Activated CD4-positive, alpha-beta T cell treated with anti-CD3 and anti-CD28 coated beads, Interleukin-2, amount 10 ng/mL, durations not matched to agents 7 days and 5 days (primary cell): Measurements from ENCODE around the gene OR2AG1. TPM values are rescaled to one million over a fixed set of nuclear protein-coding genes. Genes with fewer than 3 reads are reported as not detected.
A peak's percentile ranks its signal among the peaks of the same experiment; 100 is the strongest.

Source experiments
- CTCF ChIA-PET: fragments of 350-600 bp; sonication (Branson Sonifier 250); formaldehyde crosslinking; loops from one replicate; lab custom pipeline; 2021; ENCODE audit warnings: antibody characterized with exemption; lab: Charles Lee
- POLR2A ChIA-PET: fragments of 350-600 bp; sonication (Branson Sonifier 250); formaldehyde crosslinking; loops from one replicate; lab custom pipeline; 2021; ENCODE audit warnings: antibody characterized with exemption; lab: Charles Lee
- DNase-seq: peaks from one replicate; pipeline ENCODE4 v3.0.0-alpha.2; 2020
- H3K27ac Mint-ChIP-seq: one replicate; pipeline ENCODE4 v1.8.0; 2021; ENCODE audit warnings: mild to moderate bottlenecking, moderate library complexity, mixed read lengths
- H3K27me3 Mint-ChIP-seq: one replicate; pipeline ENCODE4 v1.8.0; 2021; ENCODE audit warnings: mixed read lengths
- H3K36me3 Mint-ChIP-seq: one replicate; pipeline ENCODE4 v1.8.0; 2021; ENCODE audit warnings: low read depth, mixed read lengths
- H3K4me1 Mint-ChIP-seq: one replicate; pipeline ENCODE4 v1.8.0; 2021; ENCODE audit warnings: mixed read lengths
- H3K4me3 Mint-ChIP-seq: one replicate; pipeline ENCODE4 v1.8.0; 2021; ENCODE audit warnings: mild to moderate bottlenecking, moderate library complexity, mixed read lengths
- H3K9me3 Mint-ChIP-seq: one replicate; pipeline ENCODE4 v1.8.0; 2021; ENCODE audit warnings: mixed read lengths
- total RNA-seq, 2 experiments: library from RNA; stranded (reverse); gene quantifications; one replicate each; pipeline ENCODE4 v1.2.3, GENCODE V29; 2021

Gene OR2AG1
- total RNA-seq, 2 experiments from 2014 or later = not detected

DNA sequence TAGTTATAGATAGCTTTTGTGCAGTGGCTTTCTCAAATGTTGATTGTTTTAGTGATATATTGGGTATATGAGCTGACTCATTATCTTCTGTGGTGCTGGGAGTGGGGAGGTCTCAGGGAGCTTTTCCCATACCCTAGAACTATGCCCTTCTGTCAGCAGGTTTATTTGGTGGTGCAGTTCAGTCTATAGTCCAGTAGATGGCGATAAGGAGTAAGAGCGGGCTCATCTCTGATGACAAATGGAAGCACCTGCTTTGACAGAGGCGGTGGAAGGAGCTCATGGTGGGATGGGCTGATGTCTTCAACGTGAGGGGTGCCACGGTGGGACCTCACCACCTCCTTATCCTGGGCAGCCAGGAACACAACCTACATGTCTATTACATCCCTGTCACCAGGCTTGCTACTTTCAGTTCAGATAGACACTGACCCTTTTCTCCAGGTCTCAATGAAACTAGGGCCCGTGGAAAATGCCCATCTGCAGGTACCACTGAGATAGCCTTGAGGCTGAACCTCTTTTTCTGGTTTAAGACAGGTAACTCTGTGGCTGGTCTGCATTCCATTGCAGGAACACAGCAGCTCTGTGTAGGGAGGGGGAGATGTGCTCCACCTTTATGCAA is 29.7 kb downstream of the OR2AG1 start:
- Mint-ChIP-seq H3K9me3 (no peaks in the 10 kb centered on the region), H3K4me1 (no peaks in the 10 kb centered on the region), H3K27me3 (peaks cover 32% of the 10 kb centered on the region), H3K36me3 (no peaks in the 10 kb centered on the region), H3K4me3 (no peak overlapping the region), H3K27ac (no peak overlapping the region)
- CTCF ChIA-PET = interaction anchor here (0.5 to 1.4 kb wide), 6 partner anchors 12 to 297 kb away, joined by 3 to 7 read pairs (median 3); partner anchors contain the start of gene OR6A2
- DNase-seq = peak; percentile 41
- POLR2A ChIA-PET = interaction anchor here (0.6 kb wide), 1 partner anchor 423 kb away, joined by 3 read pairs; no protein-coding TSS in a partner anchor

GRCh38 chr11:6813656-6814055 is 30.8 kb downstream of the OR2AG1 start:
- POLR2A ChIA-PET = no interaction called here
- no peaks in the 10 kb centered on the region for H3K4me1 Mint-ChIP-seq
- H3K27ac Mint-ChIP-seq = no peak overlapping the region
- no peaks in the 10 kb centered on the region for H3K9me3 Mint-ChIP-seq
- no peak for DNase-seq
- H3K36me3 Mint-ChIP-seq = no peaks in the 10 kb centered on the region
- H3K27me3 Mint-ChIP-seq = peaks cover 22% of the 10 kb centered on the region
- CTCF ChIA-PET = interaction anchor here (1.1 kb wide), 1 partner anchor 14 kb away, joined by 3 read pairs; the partner anchor contains the start of gene OR6A2
- no peak overlapping the region for H3K4me3 Mint-ChIP-seq

- CTCF ChIA-PET = no interaction called here
- H3K9me3 Mint-ChIP-seq = no peaks in the 10 kb centered on the region
- no peaks in the 10 kb centered on the region for H3K4me1 Mint-ChIP-seq
- POLR2A ChIA-PET = no interaction called here
- no peaks in the 10 kb centered on the region for H3K36me3 Mint-ChIP-seq
- no peak overlapping the region for H3K4me3 Mint-ChIP-seq
- no peak for DNase-seq
- peaks cover 4% of the 10 kb centered on the region for H3K27me3 Mint-ChIP-seq
- H3K27ac Mint-ChIP-seq = no peak overlapping the region
Measured at GRCh38 chr11:6817694-6818093, 34.9 kb downstream of the OR2AG1 start.

DNA sequence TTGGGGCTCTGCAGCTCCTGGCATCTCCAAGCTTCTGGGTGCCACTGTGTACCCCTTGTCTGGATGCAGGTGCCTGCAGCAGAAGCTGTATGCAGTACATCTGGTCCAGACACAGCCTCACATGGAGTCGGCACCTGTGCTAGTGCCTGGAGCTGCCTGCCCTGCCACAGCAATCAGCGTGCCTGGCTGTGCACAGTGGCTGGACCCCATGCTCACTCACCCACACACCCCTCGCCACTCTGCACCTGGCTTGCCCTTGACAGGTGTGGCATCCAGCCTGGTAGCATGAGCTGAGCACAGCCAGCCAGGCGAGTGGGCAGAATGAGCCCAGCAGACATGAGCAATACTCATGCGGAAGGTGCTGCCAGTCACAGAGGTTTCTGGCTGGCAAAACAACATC is 36.1 kb downstream of the OR2AG1 start:
- H3K4me3 Mint-ChIP-seq = no peak overlapping the region
- H3K27me3 Mint-ChIP-seq = peaks cover 4% of the 10 kb centered on the region
- CTCF ChIA-PET = no interaction called here

DNA sequence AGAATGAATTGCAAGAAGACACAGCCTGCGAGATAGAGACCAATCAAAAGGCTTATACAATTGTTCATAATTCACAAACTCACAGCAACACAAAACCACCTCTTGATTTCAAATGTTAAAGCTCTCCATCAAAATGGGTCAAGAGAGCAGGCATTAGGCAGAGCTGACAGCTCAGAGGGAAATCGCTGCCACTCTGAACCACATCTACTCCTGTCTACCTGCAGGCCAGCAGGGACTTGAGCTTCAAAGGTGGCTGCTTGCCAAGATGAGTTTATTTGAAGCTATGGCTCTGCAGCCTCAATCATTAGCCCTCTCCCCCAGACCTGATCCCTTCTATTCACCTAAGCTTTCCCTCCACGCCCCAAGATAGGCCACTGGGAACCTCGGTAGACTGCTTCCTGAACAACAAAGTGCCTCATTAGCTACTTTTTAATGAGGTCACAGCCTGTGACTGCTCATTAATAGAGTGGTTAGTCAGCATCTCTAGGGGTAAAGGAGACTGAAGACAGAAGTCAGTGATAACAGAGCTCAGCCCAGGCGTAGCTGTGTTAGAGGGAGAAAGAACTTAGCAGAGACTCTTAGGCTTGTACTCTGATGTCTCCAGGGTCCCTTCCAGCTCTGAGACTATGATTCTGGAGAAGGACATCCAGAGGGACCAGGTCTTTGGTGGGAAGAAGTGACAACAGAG is 41.5 kb downstream of the OR2AG1 start:
- Mint-ChIP-seq H3K4me3 (no peak overlapping the region), H3K36me3 (no peaks in the 10 kb centered on the region), H3K4me1 (no peaks in the 10 kb centered on the region), H3K9me3 (no peaks in the 10 kb centered on the region), H3K27ac (no peak overlapping the region), H3K27me3 (peaks cover 2% of the 10 kb centered on the region)
- POLR2A ChIA-PET = interaction anchor here (0.5 kb wide), 1 partner anchor 1200 kb away, joined by 3 read pairs; no protein-coding TSS in a partner anchor
- CTCF ChIA-PET = interaction anchor here (1.3 kb wide), 1 partner anchor 12 kb away, joined by 7 read pairs; no protein-coding TSS in a partner anchor
- DNase-seq = no peak

More for the DNA sequence above, 36.1 kb downstream of the OR2AG1 start:
- Mint-ChIP-seq H3K4me1 (no peaks in the 10 kb centered on the region), H3K27ac (no peak overlapping the region), H3K36me3 (no peaks in the 10 kb centered on the region), H3K9me3 (no peaks in the 10 kb centered on the region)
- POLR2A ChIA-PET = no interaction called here
- DNase-seq = no peak

GRCh38 chr11:6825231-6825744 is 42.5 kb downstream of the OR2AG1 start:
- ChIA-PET CTCF (no interaction called here), POLR2A (no interaction called here)
- Mint-ChIP-seq H3K36me3 (no peaks in the 10 kb centered on the region), H3K27me3 (peaks cover 2% of the 10 kb centered on the region), H3K27ac (no peak overlapping the region), H3K4me3 (no peak overlapping the region), H3K9me3 (no peaks in the 10 kb centered on the region), H3K4me1 (no peaks in the 10 kb centered on the region)
- no peak for DNase-seq

DNA sequence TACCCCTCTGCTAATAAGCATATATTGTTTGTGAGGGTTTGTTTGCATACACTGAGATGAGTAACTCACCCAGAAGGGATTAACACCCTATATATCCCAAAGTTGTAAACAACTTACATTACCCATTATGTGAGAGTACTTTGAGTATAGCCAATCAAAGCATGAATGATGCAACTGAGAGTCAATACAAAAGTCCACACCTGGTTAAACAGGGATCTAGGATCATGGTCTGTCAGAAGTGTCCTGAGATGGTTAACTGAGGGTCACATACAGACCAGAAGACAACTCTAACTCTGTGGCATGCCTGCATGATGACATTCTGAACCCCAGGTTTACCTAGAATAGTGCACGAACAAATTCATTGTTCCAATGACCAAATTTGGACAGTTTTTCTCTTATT is 45.3 kb downstream of the OR2AG1 start:
- no peak for DNase-seq
- no peaks in the 10 kb centered on the region for H3K27me3 Mint-ChIP-seq
- ChIA-PET POLR2A (no interaction called here), CTCF (no interaction called here)
- no peaks in the 10 kb centered on the region for H3K4me1 Mint-ChIP-seq
- H3K4me3 Mint-ChIP-seq = no peak overlapping the region
- H3K27ac Mint-ChIP-seq = no peak overlapping the region
- H3K9me3 Mint-ChIP-seq = no peaks in the 10 kb centered on the region
- no peaks in the 10 kb centered on the region for H3K36me3 Mint-ChIP-seq

- no peak overlapping the region for H3K27ac Mint-ChIP-seq
- H3K4me3 Mint-ChIP-seq = no peak overlapping the region
- POLR2A ChIA-PET = no interaction called here
- no peaks in the 10 kb centered on the region for H3K9me3 Mint-ChIP-seq
- H3K36me3 Mint-ChIP-seq = no peaks in the 10 kb centered on the region
- H3K27me3 Mint-ChIP-seq = peaks cover 6% of the 10 kb centered on the region
- no peak for DNase-seq
- CTCF ChIA-PET = interaction anchor here (1.0 kb wide), 1 partner anchor 29 kb away, joined by 3 read pairs; the partner anchor contains the start of gene OR10A2
- no peaks in the 10 kb centered on the region for H3K4me1 Mint-ChIP-seq
Measured at GRCh38 chr11:6833356-6833755, 50.5 kb downstream of the OR2AG1 start.

GRCh38 chr11:6834021-6834420 is 51.2 kb downstream of the OR2AG1 start:
- no peak overlapping the region for H3K4me3 Mint-ChIP-seq
- ChIA-PET CTCF (interaction anchor here (1.0 kb wide), 1 partner anchor 29 kb away, joined by 3 read pairs; the partner anchor contains the start of gene OR10A2), POLR2A (interaction anchor here (0.7 kb wide), 1 partner anchor 637 kb away, joined by 3 read pairs; no protein-coding TSS in a partner anchor)
- no peaks in the 10 kb centered on the region for H3K4me1 Mint-ChIP-seq
- DNase-seq = no peak
- H3K9me3 Mint-ChIP-seq = no peaks in the 10 kb centered on the region
- H3K27ac Mint-ChIP-seq = no peak overlapping the region
- peaks cover 6% of the 10 kb centered on the region for H3K27me3 Mint-ChIP-seq
- H3K36me3 Mint-ChIP-seq = no peaks in the 10 kb centered on the region

Other genes starting within 250 kb of the OR2AG1 start
- 10 to 100 TPM; 23.0 to 27.1 TPM for gene RRP8, start 179.4 kb upstream of the OR2AG1 start, total RNA-seq
- 100 to 1,000 TPM; 155 to 163 TPM for gene ILK, start 179.2 kb upstream of the OR2AG1 start, total RNA-seq
- 100 to 1,000 TPM; 138 to 156 TPM for gene TAF10, start 170.8 kb upstream of the OR2AG1 start, total RNA-seq
- gene TPP1, start 163.6 kb upstream of the OR2AG1 start, total RNA-seq = 100 to 1,000 TPM in 1 of 2 experiments, 10 to 100 TPM in 1; 90.1 to 105 TPM
- under 1 TPM; 0.35 to 0.40 TPM for gene DCHS1, start 127.2 kb upstream of the OR2AG1 start, total RNA-seq
- 10 to 100 TPM; 50.0 to 56.0 TPM for gene MRPL17, start 99.7 kb upstream of the OR2AG1 start, total RNA-seq
- gene OR2AG2, start 11.0 kb upstream of the OR2AG1 start, total RNA-seq = not detected
- not detected for gene OR6A2, start 16.7 kb downstream of the OR2AG1 start, total RNA-seq
- gene OR10A5, start 62.7 kb downstream of the OR2AG1 start, total RNA-seq = not detected
- gene OR10A2, start 80.0 kb downstream of the OR2AG1 start, total RNA-seq = not detected
- gene OR10A4, start 93.6 kb downstream of the OR2AG1 start, total RNA-seq = not detected
- gene OR2D2, start 109.5 kb downstream of the OR2AG1 start, total RNA-seq = not detected
- not detected for gene OR2D3, start 138.0 kb downstream of the OR2AG1 start, total RNA-seq
- 1 to 10 TPM in 1 of 2 experiments, under 1 TPM in 1; 0.96 to 1.4 TPM for gene ZNF215, start 143.4 kb downstream of the OR2AG1 start, total RNA-seq
- not detected for gene ZNF214, start 237.3 kb downstream of the OR2AG1 start, total RNA-seq
- gene NLRP14, start 237.5 kb downstream of the OR2AG1 start, total RNA-seq = under 1 TPM in 1 of 2 experiments, not detected in 1; 0.05 TPM